Neural progenitor cell (in vitro differentiated cells): ENCODE measurements around the gene MMP20.
"Not testable (repeated sequence)": the region's sequence is repeated elsewhere in the genome, so short reads cannot be mapped to it uniquely, and the experiment has no call there.

Experiments used
- EZH2 ChIP-seq: fragments of 200-600 bp; sonication (generic); IDR thresholded peaks from 2 replicates; pipeline ENCODE4 v1.6.1; 2017; ENCODE audit warnings: antibody characterized with exemption, mild to moderate bottlenecking, moderate library complexity
- EZH2phosphoT487 ChIP-seq: fragments of 200-600 bp; sonication (generic); IDR thresholded peaks from 2 replicates; pipeline ENCODE4 v1.6.1; 2017; ENCODE audit warnings: antibody characterized with exemption
- TF ChIP-seq, protein P1 (sequence below): fragments of 200-600 bp; sonication (generic); IDR thresholded peaks from 2 replicates; pipeline ENCODE4 v1.5.1; 2017; ENCODE audit warnings: antibody characterized with exemption, mild to moderate bottlenecking

DNA sequence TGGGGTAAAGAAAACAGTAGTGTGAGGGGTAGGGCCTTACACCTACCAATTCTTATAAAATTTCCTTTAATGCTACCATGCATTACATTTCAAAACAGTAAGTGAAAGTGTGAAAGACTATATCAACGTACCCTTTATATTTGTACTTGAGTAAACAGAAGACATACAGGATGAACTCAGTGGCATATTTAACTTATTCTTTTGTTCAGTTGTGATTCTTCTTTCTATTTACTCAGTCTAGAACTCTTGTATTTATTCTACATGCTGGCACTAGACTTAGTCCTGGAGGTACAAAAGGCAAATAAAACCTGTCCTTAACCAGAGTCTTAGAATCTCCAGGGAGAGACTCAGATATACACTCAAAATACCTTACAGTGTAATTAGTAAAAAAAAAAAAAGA is 4.8 kb upstream of the MMP20 start:
- not testable (repeated sequence) for TF ChIP-seq EZH2, EZH2phosphoT487
- TF ChIP-seq, protein P1, sequence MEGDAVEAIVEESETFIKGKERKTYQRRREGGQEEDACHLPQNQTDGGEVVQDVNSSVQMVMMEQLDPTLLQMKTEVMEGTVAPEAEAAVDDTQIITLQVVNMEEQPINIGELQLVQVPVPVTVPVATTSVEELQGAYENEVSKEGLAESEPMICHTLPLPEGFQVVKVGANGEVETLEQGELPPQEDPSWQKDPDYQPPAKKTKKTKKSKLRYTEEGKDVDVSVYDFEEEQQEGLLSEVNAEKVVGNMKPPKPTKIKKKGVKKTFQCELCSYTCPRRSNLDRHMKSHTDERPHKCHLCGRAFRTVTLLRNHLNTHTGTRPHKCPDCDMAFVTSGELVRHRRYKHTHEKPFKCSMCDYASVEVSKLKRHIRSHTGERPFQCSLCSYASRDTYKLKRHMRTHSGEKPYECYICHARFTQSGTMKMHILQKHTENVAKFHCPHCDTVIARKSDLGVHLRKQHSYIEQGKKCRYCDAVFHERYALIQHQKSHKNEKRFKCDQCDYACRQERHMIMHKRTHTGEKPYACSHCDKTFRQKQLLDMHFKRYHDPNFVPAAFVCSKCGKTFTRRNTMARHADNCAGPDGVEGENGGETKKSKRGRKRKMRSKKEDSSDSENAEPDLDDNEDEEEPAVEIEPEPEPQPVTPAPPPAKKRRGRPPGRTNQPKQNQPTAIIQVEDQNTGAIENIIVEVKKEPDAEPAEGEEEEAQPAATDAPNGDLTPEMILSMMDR: not testable (repeated sequence)
